Liver (tissue), 3 donors: ENCODE data around the gene MCF2L.

Source experiments
- RAD21 ChIP-seq, 2 donors: IDR thresholded peaks; 2 replicates each; pipeline ENCODE4 v1.6.1; 2016; ENCODE audit warnings: antibody characterized with exemption in 2 of 2, mild to moderate bottlenecking in 2 of 2
- TAF1 ChIP-seq: conservative IDR thresholded peaks from 2 replicates; pipeline ENCODE4 v1.6.1; 2016; ENCODE audit warnings: antibody characterized with exemption, mild to moderate bottlenecking
- TF ChIP-seq, protein P1 (sequence below): fragments of 150-350 bp; IDR thresholded peaks from 2 replicates; pipeline ENCODE4 v1.5.1; 2017; ENCODE audit warnings: improper control_type of control experiment, low read depth, low read length; ENCODE audit not compliant: missing input control
- donor health status: healthy.
- donor health status: healthy.

DNA sequence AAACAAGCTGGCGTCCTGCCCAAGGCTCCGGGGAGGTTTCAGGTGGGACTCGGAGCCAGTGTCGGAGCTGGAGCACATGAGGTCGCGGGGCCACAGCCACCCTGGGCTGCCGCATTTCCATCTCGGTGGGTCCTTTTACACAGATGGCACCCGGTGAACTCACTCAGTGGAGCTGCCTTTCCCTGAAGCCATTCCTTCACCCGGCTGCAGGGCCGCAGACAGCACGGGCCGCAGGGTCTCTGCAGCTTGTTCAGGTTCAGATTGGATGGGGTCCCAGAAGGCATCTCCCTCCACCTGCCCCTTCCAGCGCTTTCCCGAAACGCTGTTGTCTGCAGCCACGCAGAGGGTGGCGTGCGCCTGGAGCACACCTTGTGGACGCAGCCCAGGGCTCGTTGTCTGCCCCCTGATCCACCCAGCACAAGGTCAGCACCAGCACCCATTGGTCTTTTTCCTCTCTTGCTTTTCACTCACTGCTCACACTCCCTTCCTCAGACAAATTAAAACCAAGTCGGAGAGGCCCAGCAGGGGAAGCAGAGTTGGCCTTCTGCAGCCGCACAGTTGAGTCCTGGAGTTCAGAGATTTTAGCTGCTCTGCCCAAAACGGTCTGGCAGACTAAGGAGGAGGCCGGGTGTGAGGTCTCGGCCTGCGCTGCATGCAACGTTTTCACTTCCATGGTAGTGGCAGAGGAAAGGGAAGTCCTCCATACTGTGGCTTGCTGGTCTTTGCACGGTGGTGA lies 18.1 kb downstream of the MCF2L start:
- TF ChIP-seq RAD21 (IDR thresholded peaks at IDR 0.05): no peak
- no peak for TF ChIP-seq TAF1
- TF ChIP-seq, protein P1, sequence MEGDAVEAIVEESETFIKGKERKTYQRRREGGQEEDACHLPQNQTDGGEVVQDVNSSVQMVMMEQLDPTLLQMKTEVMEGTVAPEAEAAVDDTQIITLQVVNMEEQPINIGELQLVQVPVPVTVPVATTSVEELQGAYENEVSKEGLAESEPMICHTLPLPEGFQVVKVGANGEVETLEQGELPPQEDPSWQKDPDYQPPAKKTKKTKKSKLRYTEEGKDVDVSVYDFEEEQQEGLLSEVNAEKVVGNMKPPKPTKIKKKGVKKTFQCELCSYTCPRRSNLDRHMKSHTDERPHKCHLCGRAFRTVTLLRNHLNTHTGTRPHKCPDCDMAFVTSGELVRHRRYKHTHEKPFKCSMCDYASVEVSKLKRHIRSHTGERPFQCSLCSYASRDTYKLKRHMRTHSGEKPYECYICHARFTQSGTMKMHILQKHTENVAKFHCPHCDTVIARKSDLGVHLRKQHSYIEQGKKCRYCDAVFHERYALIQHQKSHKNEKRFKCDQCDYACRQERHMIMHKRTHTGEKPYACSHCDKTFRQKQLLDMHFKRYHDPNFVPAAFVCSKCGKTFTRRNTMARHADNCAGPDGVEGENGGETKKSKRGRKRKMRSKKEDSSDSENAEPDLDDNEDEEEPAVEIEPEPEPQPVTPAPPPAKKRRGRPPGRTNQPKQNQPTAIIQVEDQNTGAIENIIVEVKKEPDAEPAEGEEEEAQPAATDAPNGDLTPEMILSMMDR: no peak
